HepG2 (cell line): ENCODE data around the gene TPH1. TPM values are rescaled to one million over a fixed set of nuclear protein-coding genes. Genes with fewer than 3 reads are reported as not detected.

Experiments used
- ATAC-seq: fragments of 200-7000 bp; cut with Tn5 transposase; 3 replicates; pipeline ENCODE4 v1.9.1; 2020; ENCODE audit warnings: mild to moderate bottlenecking, moderate library complexity
- BruUV-seq: library from RNA; stranded (reverse); fragments of 400-500 nt; replicated peaks from 2 replicates; lab custom pipeline; 2021; lab: Mats Ljungman, UMichigan
- CTCF ChIA-PET: fragments of 300-600 bp; formaldehyde crosslinking; extraction: SDS; loops from one replicate; lab custom pipeline; 2021; ENCODE audit warnings: low total read pairs, inconsistent platforms, low intra/inter-chr PET ratio; lab: Yijun Ruan, JAX
- POLR2A ChIA-PET: fragments of 350-600 bp; sonication (Branson Sonifier 250); formaldehyde crosslinking; loops from one replicate; lab custom pipeline; 2020; ENCODE audit warnings: antibody characterized with exemption, inconsistent platforms; lab: Yijun Ruan, JAX
- DNase-seq: peaks from one replicate; pipeline ENCODE4 v3.0.0-alpha.2; 2015; ENCODE audit warnings: low spot score
- FAIRE-seq: peaks from 3 replicates; lab custom pipeline; 2011; peaks lifted over from hg19 to GRCh38; lab: Jason Lieb, UNC
- H2AFZ ChIP-seq: one replicate; pipeline ENCODE4 v1.6.1; 2011; ENCODE audit warnings: low read length, inconsistent platforms
- H3K27ac ChIP-seq: fragments of 300-600 bp; 3 replicates; pipeline ENCODE4 v1.8.0; 2011; ENCODE audit warnings: mixed run types, mild to moderate bottlenecking, mixed read lengths, low read length, inconsistent platforms; ENCODE audit not compliant: insufficient read depth; ENCODE audit errors: extremely low read length
- H3K27me3 ChIP-seq, 2 experiments: fragments of 200-600 bp in 1 of 2; 2 replicates in 1 of 2; 3 replicates in 1 of 2; pipeline versions ENCODE4 v1.6.0 to v1.8.0; 2011; ENCODE audit warnings: low read length in 2 of 2, mild to moderate bottlenecking in 2 of 2, moderate library complexity in 2 of 2, inconsistent platforms in 1 of 2; ENCODE audit not compliant: insufficient read depth in 2 of 2, control insufficient read depth in 1 of 2
- H3K36me3 ChIP-seq, 2 experiments: fragments of 200-600 bp in 1 of 2; replicated peaks in 1 of 2; 2 replicates in 1 of 2; 3 replicates in 1 of 2; pipeline versions ENCODE4 v1.5.1 to v1.8.0; 2011; ENCODE audit warnings: low read length in 2 of 2, inconsistent platforms in 1 of 2; ENCODE audit not compliant: insufficient read depth in 2 of 2, control insufficient read depth in 1 of 2
- H3K4me1 ChIP-seq: 2 replicates; pipeline ENCODE4 v1.5.1; 2012; ENCODE audit warnings: low read length, inconsistent platforms; ENCODE audit not compliant: insufficient read depth
- H3K4me2 ChIP-seq: 2 replicates; pipeline ENCODE4 v1.6.0; 2011; ENCODE audit warnings: low read depth, low read length, inconsistent platforms
- H3K4me3 ChIP-seq, 3 experiments: fragments of 200-600 bp in 1 of 3; sonication (generic), shearing (Covaris generic) in 1 of 3; replicated peaks in 1 of 3; 2 replicates each; pipeline ENCODE4 v1.5.1; 2011 to 2016; ENCODE audit warnings: low read length in 3 of 3, inconsistent platforms in 2 of 3, low read depth in 2 of 3, mild to moderate bottlenecking in 2 of 3, control low read depth in 1 of 3, mixed read lengths in 1 of 3; ENCODE audit not compliant: insufficient read depth in 1 of 3
- H3K79me2 ChIP-seq: one replicate; pipeline ENCODE4 v1.6.1; 2011; ENCODE audit warnings: low read length, inconsistent platforms; ENCODE audit not compliant: insufficient read depth
- H3K9ac ChIP-seq: 2 replicates; pipeline ENCODE4 v1.6.0; 2011; ENCODE audit warnings: mild to moderate bottlenecking, low read depth, low read length, inconsistent platforms; ENCODE audit not compliant: insufficient read depth
- H3K9me3 ChIP-seq: 2 replicates; pipeline ENCODE4 v1.5.1; 2012; ENCODE audit warnings: mild to moderate bottlenecking, low read length
- H4K20me1 ChIP-seq: 2 replicates; pipeline ENCODE4 v1.6.0; 2011; ENCODE audit warnings: inconsistent platforms, mild to moderate bottlenecking, low read length, moderate library complexity; ENCODE audit not compliant: insufficient read depth
- ATF1 ChIP-seq: IDR thresholded peaks from 2 replicates; pipeline ENCODE4 v1.6.1; 2016; ENCODE audit warnings: mild to moderate bottlenecking, control low read depth
- ELF1 ChIP-seq: sonication (generic); formaldehyde crosslinking; IDR thresholded peaks from 2 replicates; pipeline ENCODE4 v1.4.0; 2020; ENCODE audit warnings: missing genetic modification reagents
- HOXA7 ChIP-seq: sonication (generic); formaldehyde crosslinking; IDR thresholded peaks from 2 replicates; pipeline ENCODE4 v1.8.1; 2022; ENCODE audit warnings: mild to moderate bottlenecking, missing genetic modification reagents, moderate library complexity
- MEIS2 ChIP-seq: sonication (generic); formaldehyde crosslinking; IDR thresholded peaks from 2 replicates; pipeline ENCODE4 v1.9.0; 2021; ENCODE audit warnings: mild to moderate bottlenecking, missing genetic modification reagents
- MYC ChIP-seq: sonication (generic); formaldehyde crosslinking; IDR thresholded peaks from 2 replicates; pipeline ENCODE4 v1.9.0; 2021; ENCODE audit warnings: missing genetic modification reagents, borderline replicate concordance
- RAD21 ChIP-seq: fragments of 450-650 bp; formaldehyde crosslinking; IDR thresholded peaks from 2 replicates; pipeline ENCODE4 v1.5.0; 2020; ENCODE audit warnings: mild to moderate bottlenecking
- RELA ChIP-seq: sonication (generic); formaldehyde crosslinking; IDR thresholded peaks from 2 replicates; pipeline ENCODE4 v1.4.0; 2020; ENCODE audit warnings: missing genetic modification reagents
- WIZ ChIP-seq: sonication (generic); formaldehyde crosslinking; IDR thresholded peaks from 2 replicates; pipeline ENCODE4 v1.5.1; 2020; ENCODE audit warnings: mild to moderate bottlenecking, missing genetic modification reagents
- ZFP37 ChIP-seq: sonication (generic); formaldehyde crosslinking; IDR thresholded peaks from 2 replicates; pipeline ENCODE4 v1.4.0; 2020; ENCODE audit warnings: missing genetic modification reagents, borderline replicate concordance
- ZFP90 ChIP-seq: sonication (generic); formaldehyde crosslinking; IDR thresholded peaks from 2 replicates; pipeline ENCODE4 v1.8.0; 2022; ENCODE audit warnings: missing genetic modification reagents, mild to moderate bottlenecking, inconsistent platforms, borderline replicate concordance
- ZNF282 ChIP-seq: fragments of 450-650 bp; IDR thresholded peaks from 2 replicates; pipeline ENCODE4 v1.6.1; 2018; ENCODE audit not compliant: partially characterized antibody
- ZNF747 ChIP-seq: sonication (generic); formaldehyde crosslinking; IDR thresholded peaks from 2 replicates; pipeline ENCODE4 v1.8.1; 2023; ENCODE audit warnings: missing genetic modification reagents, mild to moderate bottlenecking, borderline replicate concordance
- in situ Hi-C: cut with HindIII; loops from 2 replicates; pipeline ENCODE4 v1.10.0; 2017; ENCODE audit warnings: low pct_unique_long_range_greater_than_20kb; ENCODE audit not compliant: extremely low pct_ligation_motif_present
- intact Hi-C: fragments of 100-400 bp; cut with micrococcal nuclease; formaldehyde crosslinking; loops from one replicate; pipeline ENCODE4 v1.10.0; 2022; ENCODE audit not compliant: unreplicated experiment
- polyA plus RNA-seq, 8 experiments: library from polyadenylated mRNA; depleted of rRNA in 3 of 8; stranded (reverse) in 7 of 8; unstranded in 1 of 8; fragments of >200 nt; fragmentation: Illumina TruSeq in 4 of 8; extraction: Trizol in 4 of 8; gene quantifications; 2 replicates each; pipeline versions ENCODE4 v1.2.1 to v1.2.3, GENCODE V29; 2011 to 2016; ENCODE audit warnings: low read depth in 4 of 8, missing spikeins in 1 of 8, mixed read lengths in 1 of 8; ENCODE audit not compliant: insufficient read depth in 1 of 8
- total RNA-seq, 5 experiments: library from RNA; depleted of rRNA; stranded (reverse); fragments of >200 nt; fragmentation: Illumina TruSeq; extraction: Trizol; gene quantifications; 2 replicates each; pipeline ENCODE4 v1.2.3, GENCODE V29; 2016; ENCODE audit warnings: low read depth in 1 of 5
- TF ChIP-seq, protein P1 (sequence below): sonication (generic); formaldehyde crosslinking; IDR thresholded peaks from 2 replicates; pipeline ENCODE4 v1.4.0; 2020; ENCODE audit warnings: missing genetic modification reagents

TPH1 gene
- total and polyA plus RNA-seq, 2 of the 13 experiments (the other 11 are each of a cell fraction or from before 2014, with no cell fraction given), result 0.26 to 0.53 TPM

DNA sequence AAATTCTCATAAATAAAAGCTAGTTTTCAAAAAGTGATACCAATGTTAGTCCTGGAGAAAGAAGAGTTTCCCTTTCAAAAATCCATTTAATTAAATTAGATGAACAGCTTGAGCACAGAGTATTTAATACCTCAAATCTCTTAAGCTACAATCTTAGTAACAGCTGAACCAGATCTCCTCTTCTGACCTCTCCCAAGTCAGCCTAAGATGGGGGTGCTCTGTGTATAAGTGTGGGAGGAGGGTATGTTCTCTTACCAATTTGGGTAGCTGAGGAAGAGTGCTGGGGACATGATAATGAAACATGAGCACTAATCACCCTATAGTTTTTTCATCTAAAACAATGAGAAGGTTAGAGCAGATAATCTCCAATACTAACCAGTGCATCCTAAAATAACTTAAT is 9.6 kb downstream of the TPH1 start:
- no peak overlapping the region for H3K4me2 ChIP-seq
- no peaks in the 10 kb centered on the region for H3K9me3 ChIP-seq
- H3K36me3 ChIP-seq, result no peaks in the 10 kb centered on the region
- no peaks in the 10 kb centered on the region for H4K20me1 ChIP-seq
- no peak overlapping the region for H3K27ac ChIP-seq
- no peaks in the 10 kb centered on the region for H3K27me3 ChIP-seq
- ChIA-PET POLR2A (no interaction called here), CTCF (no interaction called here)
- H3K4me3 ChIP-seq, result no peak overlapping the region
- in situ Hi-C loops (no loop called here), intact Hi-C loops (no loop called here)
- H2AFZ ChIP-seq, result no peak overlapping the region
- TF ChIP-seq ZNF282 (no peak), RAD21 (CRISPR knock-in tag) (no peak), MEIS2 (CRISPR knock-in tag) (no peak), ZNF747 (CRISPR knock-in tag) (no peak), ATF1 (CRISPR knock-in tag) (no peak), ZFP37 (no peak), ZFP90 (CRISPR knock-in tag) (no peak), HOXA7 (no peak), RELA (no peak), MYC (CRISPR knock-in tag) (no peak), ELF1 (CRISPR knock-in tag) (no peak), WIZ (CRISPR knock-in tag) (no peak)
- TF ChIP-seq, protein P1, sequence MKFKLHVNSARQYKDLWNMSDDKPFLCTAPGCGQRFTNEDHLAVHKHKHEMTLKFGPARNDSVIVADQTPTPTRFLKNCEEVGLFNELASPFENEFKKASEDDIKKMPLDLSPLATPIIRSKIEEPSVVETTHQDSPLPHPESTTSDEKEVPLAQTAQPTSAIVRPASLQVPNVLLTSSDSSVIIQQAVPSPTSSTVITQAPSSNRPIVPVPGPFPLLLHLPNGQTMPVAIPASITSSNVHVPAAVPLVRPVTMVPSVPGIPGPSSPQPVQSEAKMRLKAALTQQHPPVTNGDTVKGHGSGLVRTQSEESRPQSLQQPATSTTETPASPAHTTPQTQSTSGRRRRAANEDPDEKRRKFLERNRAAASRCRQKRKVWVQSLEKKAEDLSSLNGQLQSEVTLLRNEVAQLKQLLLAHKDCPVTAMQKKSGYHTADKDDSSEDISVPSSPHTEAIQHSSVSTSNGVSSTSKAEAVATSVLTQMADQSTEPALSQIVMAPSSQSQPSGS (CRISPR knock-in tag), result no peak
- no peak overlapping the region for H3K9ac ChIP-seq
- no TSS peak for BruUV-seq
- FAIRE-seq (no peak), ATAC-seq (no peak), DNase-seq (no peak)
- H3K79me2 ChIP-seq, result no peaks in the 10 kb centered on the region
- no peaks in the 10 kb centered on the region for H3K4me1 ChIP-seq
